GM19397 (cell line): ENCODE results near the gene BHLHE23.

Experiments
- ATAC-seq: cut with Tn5 transposase; IDR thresholded peaks from one replicate; pipeline ENCODE4 v1.9.1; 2021; ENCODE audit warnings: mild to moderate bottlenecking, moderate library complexity; ENCODE audit not compliant: unreplicated experiment

BHLHE23 gene

DNA sequence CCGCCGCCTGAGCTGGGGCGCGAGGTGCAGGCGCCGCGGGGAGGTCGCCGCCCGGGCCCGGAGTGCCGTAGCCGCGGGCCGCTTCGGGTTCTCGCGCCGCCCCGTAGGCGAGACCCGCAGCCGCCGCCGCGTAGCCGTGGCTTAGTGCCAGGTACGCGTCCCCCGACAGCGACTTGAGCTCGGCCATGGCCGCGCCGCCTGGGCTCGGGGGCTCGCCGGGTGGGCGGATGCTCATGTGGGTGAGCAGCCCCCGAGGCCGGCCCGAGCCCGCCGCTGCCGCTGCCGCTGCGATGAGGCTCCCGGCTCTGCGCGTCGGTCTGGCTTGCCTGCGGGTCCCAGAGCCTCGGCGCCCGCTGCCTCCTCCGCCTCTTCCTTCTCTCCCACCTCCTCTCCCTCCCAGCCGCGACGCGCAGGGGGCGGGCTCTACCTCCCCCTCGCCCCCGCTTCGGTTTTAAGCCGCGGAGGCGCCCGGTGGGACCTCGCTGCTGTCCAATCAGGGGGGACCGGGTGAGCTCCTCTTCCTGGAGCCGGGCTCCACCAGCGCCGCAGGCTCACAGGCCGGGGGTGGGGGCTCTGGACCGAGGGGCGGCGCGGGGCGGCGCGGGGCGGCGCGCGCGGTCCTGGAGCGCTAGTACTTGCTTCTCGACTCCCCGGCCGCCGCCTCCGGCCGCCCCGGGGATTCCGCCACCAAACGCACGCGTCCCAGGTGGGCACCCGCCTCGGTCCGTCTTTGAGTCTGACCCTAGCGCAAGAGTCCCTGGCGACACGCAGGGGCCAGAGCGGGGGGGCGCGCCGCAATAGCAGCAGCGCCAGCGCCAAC lies at the start of gene BHLHE23:
Gene BHLHE23, minus strand, starts transcription at position 425 of the 820 bp plus-strand sequence. Its CDS starts 190 bp downstream, at position 235.
- no peak for ATAC-seq

DNA sequence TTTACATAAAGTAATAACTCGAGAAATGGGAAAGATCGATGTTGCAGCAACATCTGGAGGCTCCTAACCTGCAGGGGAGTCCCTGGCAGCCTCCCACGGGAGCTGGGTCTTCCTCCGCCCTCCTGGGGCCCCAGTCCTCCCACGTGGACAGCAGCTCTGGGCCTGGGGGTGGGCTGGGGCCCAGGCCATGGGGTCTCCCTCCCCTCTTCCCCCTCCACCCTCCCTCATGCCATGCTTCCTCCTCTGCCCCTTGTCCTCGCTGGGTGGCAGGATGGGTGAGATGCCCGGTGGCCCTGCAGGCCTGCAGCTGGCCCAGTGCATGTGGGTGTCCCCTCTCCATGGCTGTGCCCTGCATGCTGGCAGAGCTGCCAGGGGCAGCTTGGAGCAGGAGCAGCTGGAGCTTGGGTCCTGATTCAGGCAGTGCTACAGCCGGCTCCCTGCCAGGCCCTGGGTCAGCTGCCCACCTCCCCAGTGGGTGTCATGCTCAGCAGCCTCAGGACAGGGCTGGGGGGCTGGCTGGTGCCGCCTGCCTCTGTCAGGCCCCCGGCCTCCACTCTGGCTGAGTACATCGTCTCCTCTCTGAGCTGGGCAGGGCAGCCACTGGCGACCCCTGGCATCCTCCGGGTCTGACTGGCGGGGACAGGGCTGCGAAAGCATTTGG lies 48.9 kb upstream of the BHLHE23 start:
- no peak for ATAC-seq

DNA sequence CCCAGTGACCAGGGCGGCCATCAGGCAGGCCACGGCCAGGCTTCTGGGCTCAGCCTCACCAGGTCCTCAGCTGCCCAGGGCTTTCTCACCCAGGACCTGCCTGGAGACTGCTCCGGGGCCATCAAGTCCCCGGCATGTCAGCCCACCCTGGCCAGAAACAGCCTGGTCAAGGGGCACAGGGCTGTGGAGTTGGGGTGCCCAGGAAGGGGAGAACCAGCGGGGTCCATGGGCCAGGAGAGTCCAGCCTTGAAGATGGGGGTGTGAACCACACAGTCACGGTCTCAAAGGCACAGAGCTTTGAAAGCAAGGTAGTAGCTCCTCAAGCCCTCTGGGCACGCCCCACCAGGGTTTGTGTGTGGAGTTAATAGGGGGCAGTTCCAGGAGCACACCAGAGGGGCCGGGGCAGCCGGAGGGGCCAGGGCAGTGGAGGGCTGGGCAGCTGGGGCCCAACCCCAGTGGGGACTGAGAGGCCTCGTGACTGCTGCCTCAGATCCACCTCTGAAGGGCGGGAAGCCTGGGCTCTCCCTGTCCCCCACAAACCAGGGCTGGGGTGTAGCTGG lies 48.0 kb upstream of the BHLHE23 start:
- ATAC-seq = no peak

DNA sequence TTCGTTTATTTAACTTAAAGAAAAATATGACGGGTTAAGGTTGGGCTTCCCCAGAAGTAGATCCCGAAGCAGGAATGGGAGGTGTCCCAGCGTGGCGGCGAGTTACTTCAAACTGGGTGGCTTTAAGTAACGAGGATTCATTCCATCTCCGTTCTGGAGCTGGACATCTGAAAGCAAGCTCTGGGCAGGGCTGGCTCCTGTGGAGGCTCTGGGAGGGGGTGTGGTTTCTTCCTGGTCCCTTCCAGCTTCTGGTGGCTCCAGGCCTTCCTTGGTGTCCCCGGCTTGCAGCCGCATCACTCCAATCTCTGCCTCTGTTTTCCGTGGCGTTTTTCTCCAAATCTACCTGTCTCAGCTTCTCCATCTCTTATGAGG lies 47.3 kb upstream of the BHLHE23 start:
- no peak for ATAC-seq

DNA sequence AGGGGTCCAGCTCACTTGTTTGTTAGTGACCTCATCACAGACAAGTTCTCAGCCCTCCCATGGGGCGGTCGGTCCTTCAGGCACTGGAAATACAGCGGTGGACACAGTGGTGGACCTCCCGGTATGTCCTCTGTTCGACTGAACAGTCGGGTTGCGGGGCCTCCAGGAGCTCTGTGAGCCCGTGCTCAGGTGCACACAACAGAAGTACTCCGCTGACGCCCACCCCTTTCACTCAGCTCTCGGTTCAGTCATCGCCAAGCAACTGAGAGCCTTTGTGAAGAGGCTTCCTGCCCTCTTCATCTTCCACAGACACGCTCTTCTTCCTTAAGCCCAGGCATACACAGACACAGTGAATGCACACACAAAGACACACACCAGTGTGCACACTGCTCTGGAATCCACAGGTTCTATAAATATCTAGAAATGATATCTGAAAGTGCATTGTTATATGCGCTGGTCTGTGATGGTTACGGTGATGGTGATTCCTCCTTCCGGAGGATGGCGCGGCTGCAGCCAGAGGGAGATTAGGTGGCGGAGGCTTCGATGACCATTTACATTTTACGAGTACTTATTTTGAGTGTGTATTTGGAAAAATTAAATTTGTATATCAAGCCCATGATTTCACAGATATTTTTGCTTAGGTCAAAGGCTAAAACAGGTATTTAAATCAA lies 46.8 kb upstream of the BHLHE23 start:
- ATAC-seq = no peak

DNA sequence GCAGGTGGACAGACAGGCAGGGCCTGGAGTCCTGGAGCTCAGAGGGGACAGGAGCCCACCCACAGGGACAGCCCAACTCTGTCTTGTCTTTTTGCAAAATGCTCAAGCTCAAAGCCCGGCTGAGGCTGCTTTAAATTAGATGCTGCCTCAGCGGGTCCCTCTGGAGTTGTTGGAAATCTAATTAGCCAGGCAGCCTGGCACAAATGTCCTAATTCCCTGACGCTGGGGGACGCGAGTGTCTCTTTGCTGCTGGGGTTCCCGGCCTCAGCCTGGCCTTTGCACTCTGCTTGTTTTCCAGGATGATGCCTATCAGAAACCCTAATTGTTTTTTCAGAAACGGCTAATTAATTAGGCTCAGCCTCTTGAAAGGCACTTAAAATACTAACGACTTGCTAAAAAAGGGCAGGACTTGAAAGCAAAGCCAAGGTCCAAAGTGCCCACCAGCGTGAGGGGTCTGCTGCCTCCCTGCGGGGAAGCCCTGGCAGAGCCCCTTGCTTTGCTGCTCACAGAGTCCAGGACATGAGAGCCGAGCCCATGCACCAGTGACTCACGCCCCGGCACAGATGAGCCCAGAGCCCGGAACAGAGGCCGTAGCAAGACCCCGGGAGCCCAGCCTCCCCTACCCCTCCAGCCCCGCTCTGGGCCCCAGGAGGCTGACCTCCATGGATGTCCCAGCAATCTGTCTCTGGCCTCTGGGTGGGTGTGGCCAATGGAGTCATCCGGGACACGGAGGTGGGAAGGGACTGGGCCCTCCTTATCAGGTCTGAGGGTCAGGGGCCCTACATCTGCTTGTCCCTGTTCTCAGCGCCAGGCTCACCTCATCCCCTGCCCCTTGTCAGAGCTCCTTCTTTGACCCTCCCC lies 46.0 kb upstream of the BHLHE23 start:
- no peak for ATAC-seq

DNA sequence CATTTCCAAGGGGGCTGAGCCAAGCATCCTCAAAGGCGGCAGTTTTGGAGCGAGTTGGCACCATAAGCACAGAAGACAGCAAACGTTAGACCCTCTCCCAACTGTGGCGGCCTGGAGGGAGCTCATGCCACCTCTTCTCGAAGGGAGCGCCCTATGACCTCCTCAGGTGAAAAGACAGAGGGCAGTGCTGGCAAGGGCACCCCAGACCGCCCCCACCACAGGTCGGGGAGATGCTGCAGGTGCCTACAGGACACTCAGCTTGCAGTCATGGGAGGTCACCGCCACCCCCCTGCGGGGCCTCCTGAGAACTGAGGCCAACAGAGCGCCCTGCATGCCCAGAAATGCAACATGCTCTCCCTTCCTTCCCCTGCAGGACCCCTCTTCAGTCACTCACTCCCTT lies 45.1 kb upstream of the BHLHE23 start:
- ATAC-seq = no peak

DNA sequence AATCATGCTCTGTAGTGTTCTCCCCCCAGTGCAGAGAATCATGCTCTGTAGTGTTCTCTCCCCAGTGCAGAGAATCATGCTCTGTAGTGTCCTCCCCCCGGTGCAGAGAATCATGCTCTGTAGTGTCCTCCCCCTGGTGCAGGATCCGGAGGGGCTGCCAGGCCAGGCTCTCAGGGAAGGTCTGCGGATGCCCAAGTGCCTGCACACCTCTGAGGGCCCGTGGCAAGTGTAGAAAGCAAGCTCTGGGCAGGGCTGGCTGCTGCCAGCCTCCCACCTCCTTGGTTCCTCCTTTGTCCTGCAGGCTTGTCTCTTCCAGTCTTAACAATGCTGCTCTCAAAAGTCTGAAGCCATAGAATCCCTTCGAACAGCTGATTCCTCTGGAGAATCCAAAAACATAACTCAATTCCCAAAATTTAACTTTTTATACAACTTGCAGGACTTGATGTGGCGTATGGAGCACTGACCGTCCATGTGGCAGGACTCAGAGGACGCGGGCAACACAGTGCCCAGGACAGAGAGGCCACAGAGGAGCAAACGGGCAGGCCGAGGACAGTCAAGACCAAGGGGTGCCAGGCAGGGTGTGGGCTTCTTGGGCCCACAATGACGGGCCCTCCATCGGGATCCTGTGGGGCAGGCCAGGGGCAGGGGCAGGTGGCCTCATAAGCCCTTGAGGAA lies 44.6 kb upstream of the BHLHE23 start:
- ATAC-seq = no peak

DNA sequence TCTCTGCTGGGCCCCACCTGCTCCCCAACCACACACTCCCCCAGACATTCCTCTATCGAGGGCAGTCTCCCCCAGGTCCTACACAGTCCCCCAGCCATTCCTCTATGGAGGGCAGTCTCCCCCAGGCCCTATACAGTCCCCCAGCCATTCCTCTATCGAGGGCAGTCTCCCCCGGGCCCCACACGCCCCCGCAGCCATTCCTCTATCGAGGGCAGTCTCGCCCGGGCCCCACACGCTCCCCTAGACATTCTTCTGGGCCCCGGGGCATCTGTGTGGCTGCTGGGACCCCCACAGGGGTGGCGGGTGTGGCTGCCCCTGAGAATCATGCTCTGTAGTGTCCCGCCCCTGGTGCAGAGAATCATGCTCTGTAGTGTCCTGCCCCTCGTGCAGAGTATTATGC lies 43.6 kb upstream of the BHLHE23 start:
- no peak for ATAC-seq

DNA sequence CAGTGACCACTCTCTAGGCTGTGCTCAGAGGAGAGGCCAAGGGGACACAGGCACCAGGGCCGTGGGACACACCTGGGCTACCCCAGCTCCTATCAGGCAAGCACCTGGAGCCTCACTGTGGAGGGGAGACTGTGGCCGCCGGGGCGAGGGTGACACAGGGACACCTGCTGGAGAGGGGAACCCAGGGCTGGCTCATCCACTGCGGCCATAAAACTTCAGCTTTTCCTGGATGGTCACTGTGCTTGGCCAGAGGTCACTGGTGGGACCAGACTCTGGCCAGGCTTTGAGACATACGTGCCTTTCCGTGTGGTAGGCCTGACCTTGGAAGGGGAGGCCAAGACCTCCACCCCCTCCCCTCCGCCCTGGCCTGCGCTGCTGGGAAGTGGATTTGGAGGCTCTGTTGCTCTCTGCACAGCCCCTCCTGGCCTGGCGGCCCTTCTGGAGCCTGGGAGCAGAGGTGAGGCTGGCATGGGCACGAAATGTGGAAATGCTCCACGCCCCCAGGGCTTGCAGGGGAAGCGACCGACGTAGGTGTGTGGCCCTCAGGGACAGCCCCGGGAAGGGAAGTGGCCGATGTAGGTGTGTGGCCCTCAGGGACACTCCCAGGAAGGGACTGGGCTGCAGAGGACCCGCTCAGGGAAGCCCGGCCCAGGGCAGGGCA lies 42.9 kb upstream of the BHLHE23 start:
- ATAC-seq = no peak

DNA sequence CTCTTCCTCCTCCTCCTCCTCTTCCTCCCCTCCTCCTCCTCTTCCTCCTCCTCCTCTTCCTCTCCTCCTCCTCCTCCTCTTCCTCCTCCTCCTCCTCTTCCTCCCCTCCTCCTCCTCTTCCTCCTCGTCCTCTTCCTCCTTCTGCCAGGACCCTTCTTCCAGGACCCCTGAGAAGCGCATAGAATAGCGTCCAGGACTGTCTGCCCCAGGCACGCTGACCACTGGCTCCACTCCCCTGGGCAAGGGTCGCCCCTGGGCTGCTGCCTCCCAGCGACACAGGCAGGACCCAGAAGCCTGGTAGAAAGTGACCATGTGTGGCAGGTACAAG lies 42.4 kb upstream of the BHLHE23 start:
- ATAC-seq = no peak

DNA sequence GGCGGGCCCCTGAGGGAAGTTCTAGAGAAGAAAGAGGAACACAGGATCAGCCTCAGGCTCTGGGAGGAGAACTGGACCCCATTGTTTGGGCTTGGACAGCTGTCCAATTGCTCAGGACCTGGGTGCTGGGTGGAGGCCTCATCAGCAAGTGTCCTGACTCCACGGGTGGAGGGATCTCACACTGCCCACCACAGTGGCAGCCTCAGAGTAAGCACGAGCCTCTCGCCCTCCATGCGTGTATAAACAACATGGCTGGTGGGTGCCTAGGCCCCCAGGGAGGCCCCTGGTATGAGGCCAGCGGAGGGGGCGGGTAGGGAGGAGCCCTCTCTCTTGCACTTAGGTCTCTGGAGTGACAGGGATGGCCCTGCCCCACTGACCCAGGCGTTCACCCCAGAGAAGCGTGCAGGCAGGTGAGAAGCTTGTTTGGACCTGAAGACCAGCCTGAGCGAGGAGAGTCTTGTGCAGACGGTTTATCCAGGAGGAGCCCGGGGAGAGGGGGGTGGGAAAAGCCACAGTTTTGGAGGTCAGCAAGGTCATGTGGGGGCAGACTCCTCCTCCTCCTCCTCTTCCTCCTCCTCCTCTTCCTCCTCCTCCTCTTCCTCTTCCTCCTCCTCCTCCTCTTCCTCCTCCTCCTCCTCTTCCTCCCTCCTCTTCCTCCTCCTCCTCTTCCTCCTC lies 41.9 kb upstream of the BHLHE23 start:
- no peak for ATAC-seq

DNA sequence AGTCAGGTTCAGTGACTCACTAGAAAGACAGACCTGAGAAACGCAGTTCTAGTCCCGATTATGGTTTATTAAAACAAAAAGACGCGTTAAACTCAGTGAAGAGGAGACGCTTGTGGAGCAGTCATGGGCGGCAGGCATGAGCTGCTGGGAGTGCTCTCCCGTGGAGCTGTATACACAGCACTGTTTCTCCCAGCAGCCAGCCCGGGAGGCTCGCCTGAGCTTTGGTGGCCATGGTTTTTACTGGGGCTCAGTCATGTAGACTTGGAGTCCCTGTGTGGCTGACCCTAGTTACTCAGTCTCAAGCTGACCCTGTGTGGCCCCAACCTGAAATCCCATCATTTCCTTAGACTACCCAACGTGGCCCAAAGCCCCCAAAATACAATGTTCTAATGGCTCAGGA lies 41.2 kb upstream of the BHLHE23 start:
- no peak for ATAC-seq

DNA sequence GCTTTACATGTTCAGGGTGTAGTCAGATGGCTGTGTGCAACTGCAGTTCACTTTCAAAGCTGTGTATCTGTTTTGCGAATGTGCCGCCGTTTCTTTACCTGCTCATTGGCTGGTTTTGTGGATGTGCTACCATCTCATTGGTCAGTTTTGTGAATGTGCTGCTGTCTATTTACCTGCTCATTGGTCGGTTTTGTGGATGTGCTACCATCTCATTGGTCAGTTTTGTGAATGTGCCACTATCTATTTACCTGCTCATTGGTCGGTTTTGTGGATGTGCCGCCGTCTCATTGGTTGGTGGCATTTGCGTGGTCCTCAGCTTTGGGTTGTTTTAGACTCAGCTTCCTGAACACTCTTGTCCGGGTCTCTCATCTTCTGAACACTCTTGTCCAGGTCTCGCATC lies 40.5 kb upstream of the BHLHE23 start:
- no peak for ATAC-seq

DNA sequence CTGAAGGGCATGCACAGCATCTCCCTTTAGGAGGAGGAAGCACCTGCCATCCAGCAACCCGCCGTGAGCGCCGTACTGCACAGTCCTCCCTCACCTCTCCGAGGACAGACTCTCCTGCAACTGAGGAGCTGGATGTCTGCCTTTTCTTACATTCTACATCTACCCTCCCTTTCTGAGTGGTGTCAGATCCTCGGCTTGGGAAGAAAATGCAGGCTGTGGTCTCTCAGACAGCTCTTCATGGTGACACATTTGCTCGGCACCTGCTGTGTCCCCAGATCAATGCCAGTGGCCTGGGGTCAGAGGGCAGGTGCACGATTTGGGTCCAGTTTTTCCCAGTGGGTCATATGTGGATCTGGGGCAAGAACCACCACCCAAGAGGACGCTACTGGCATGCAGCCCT lies 40.1 kb upstream of the BHLHE23 start:
- no peak for ATAC-seq

DNA sequence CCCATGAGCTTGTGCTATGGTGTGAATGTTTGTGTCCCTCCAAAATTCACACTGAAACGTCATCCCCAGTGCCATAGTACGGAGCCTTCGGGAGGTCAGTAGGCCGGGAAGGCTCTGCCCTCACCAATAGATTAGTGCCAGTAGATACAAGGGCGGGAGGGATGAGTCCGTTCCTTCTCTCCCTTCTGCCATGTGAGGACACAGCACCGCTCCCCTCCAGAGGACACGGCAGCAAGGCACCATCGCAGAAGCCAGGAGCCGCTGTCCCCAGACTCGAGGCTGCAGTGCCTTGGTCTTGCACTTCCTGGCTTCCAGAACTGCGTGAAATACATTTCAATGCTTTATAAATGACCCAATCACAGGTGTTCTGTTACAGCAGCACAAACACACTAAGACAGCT lies 39.2 kb upstream of the BHLHE23 start:
- no peak for ATAC-seq

DNA sequence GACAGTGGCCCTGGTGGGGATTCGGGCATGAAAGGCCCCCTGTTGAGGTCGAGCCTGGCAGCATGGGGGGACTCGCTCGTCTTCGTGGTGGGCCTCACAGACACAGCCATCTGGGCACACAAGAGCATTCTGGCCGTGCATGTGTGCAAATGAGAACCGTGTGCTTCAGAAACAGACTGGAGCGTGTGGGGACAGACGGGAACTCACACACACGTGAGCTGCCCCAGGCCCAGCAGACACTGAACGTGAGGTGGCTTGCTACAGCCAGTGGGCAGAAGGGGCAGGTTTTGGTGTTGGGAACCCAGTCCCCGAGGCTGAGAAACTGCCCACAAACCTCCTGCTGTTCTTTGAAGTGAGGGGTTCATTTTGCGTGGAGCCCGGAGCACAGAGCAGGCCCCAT lies 38.6 kb upstream of the BHLHE23 start:
- no peak for ATAC-seq

DNA sequence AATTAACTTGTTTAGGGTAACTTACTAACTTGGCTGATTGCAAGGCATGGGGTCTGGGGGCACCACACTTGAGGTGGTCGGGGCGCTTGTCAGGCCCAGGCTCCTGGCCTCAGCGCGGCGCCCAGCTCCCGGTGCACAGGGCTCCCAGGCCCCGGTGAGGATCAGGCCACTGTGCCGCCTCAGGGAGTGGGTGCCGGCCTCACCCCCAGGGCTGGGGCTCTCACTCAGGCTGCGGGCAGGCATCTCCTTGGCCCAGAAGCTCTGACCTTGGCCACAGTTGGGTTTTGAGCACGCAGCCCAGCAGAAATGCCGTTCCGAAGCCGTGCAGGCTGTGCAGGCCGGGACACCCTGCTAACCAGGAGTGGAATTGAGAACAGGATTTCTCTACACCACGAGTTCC lies 37.8 kb upstream of the BHLHE23 start:
- ATAC-seq = no peak

DNA sequence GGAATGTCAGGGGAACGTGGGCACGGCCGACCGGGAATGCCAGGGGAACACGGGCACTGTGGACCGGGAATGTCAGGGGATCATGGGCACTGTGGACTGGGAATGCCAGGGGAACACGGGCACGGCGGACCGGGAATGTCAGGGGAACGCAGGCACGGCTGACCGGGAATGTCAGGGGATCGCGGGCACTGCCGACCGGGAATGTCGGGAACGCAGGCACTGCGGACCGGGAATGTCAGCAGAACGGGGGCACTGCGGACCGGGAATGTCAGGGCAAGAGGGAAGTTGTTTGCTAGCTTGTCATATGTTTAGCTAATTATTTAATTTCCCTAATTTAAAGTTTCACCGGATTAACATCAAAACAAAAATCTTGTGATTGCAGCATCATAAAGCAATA lies 37.4 kb upstream of the BHLHE23 start:
- ATAC-seq = no peak
